GM21528 (cell line): ENCODE data around the gene MRPS10.

Source experiments
- ATAC-seq: cut with Tn5 transposase; IDR thresholded peaks from one replicate; pipeline ENCODE4 v1.9.1; 2021; ENCODE audit warnings: mild to moderate bottlenecking, moderate library complexity; ENCODE audit not compliant: unreplicated experiment, low FRiP score

MRPS10 gene

GRCh38 chr6:42217519-42218367, at the start of gene MRPS10:
MRPS10 (minus strand) TSS chr6:42217861; CDS start chr6:42217849, 12 bp downstream.
- peak; percentile 90 for ATAC-seq

GRCh38 chr6:42266538-42266937, 48.9 kb upstream of the MRPS10 start:
- ATAC-seq: no peak

GRCh38 chr6:42264852-42265390, 47.3 kb upstream of the MRPS10 start:
- ATAC-seq: no peak

GRCh38 chr6:42264162-42264851, 46.6 kb upstream of the MRPS10 start:
- ATAC-seq: no peak

- ATAC-seq: no peak
Measured at GRCh38 chr6:42263165-42263728, 45.6 kb upstream of the MRPS10 start.

GRCh38 chr6:42260972-42261371, 43.3 kb upstream of the MRPS10 start:
- ATAC-seq: no peak

DNA sequence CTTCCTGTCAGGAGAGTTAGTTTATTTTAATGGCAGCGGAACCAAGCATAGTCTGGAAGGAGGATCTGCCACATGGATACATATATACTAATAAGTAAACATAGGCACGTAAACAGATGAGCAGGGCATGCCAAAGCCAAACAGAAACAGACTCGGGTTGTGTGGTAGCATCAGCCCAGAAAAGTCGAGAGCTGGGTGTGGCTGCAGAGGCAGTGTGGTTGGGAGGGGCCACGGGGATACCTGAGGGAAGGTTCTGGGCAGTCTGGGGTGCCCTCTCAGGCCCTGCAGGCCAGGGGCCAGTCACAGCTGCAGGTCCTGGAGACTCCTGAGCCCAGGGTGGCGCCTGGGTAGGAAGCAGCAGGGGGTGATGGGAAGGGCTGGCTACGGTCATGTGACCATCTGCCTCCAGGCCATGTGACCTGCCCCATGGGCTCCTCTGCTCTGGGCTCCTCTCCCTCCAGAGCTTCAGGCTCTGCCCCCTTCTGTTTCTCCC, 42.8 kb upstream of the MRPS10 start:
- ATAC-seq: no peak

GRCh38 chr6:42259841-42260395, 42.3 kb upstream of the MRPS10 start:
- no peak for ATAC-seq

GRCh38 chr6:42259286-42259685, 41.6 kb upstream of the MRPS10 start:
- ATAC-seq: no peak

DNA sequence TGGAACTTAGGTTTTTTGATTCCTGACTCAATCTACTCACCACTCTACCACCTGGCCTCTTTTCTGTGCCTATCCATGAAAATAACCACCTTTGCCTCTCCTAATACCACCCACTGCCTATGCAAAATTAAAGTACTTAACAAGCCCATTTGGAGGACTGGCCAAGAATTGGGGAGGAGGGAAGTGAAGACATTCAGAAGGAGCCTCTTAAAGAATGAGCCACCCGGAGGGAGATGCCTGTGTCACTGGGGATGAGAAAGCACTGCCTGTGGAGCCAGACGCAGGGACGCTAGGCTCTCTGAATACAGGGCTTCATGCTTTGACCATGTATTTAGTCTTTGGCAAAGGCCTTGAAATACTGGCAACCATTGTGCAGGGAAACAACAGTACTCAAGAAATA, 40.0 kb upstream of the MRPS10 start:
- no peak for ATAC-seq

- no peak for ATAC-seq
Measured at GRCh38 chr6:42257063-42257462, 39.4 kb upstream of the MRPS10 start.

GRCh38 chr6:42255050-42255449, 37.4 kb upstream of the MRPS10 start:
- ATAC-seq: no peak

- ATAC-seq: no peak
Measured at GRCh38 chr6:42254505-42254904, 36.8 kb upstream of the MRPS10 start.

DNA sequence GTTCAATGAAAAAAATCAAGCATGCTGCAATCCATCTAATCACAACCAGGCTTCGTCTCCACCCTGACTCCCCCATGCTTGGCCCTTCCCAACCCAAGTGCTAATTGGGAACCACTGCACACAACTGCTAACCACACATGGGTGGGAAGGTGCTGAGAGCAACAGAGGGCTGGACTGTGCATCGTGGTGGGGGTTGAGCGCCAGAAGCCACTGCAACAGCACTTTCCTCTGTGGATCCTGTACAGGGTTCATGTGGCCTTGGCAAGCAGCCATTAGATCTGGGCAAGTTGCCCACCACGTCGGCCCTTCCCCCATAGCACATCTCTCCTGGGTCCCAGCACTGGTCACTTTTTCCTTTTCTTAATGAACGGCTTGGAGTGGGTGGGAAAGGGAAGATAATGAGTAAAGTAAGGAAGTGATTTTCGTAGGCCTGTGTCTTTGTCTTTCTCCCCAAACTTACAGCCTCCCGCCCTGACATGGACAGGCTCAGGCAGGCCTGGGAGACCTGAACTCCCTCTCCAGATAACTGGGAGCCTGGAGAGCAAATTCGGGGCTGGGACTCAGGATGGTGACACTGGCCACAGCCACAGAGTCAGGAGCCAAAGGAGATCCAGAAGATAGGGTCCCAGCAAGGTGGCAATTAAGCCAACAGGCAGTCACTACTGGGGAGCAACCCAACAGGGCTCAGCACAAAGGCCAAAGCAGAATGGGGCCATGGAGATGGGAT, 34.4 kb upstream of the MRPS10 start:
- no peak for ATAC-seq

- ATAC-seq: no peak
Measured at GRCh38 chr6:42251500-42251899, 33.8 kb upstream of the MRPS10 start.

- ATAC-seq: no peak
Measured at GRCh38 chr6:42250274-42250931, 32.7 kb upstream of the MRPS10 start.

DNA sequence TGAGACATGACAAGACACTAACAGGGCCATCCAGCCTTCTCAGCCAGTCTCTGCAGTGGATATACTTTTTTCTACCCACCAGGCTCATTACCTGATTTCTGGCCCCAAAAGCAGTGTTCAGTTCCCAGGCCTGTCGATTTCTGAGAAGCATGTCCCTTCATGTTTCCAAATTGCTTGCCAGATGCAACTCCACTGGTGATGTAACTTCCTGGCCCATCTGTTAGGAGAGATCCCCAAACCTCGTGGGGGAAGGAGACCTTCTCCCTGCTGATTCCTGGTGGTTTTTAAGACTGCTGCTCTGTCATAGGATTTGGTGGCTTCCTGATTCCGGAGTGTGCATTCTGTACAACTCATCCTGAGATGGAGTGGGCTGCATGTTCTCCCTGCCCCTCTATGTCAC, 31.6 kb upstream of the MRPS10 start:
- no peak for ATAC-seq

- no peak for ATAC-seq
Measured at GRCh38 chr6:42243046-42243445, 25.4 kb upstream of the MRPS10 start.

DNA sequence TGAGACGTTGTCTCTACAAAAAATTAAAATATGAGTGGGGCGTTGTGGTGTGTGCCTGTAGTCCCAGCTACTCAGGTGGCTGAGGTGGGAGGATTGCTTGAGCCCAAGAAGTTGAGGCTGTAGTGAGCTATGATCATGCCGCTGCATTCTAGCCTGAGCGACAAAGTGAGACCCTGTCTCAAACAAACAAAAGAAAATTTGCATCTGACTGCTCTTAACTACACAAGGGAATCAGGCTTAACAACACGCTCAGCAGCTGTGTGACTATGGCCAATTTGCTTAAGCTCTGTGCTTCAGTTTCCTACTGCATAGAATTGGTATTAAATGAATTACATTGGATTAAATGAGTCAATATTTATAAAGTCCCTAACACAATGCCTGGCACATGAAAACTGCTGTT, 24.3 kb upstream of the MRPS10 start:
- no peak for ATAC-seq
